ENCODE results near the gene TBL1X.

TBL1X gene

DNA sequence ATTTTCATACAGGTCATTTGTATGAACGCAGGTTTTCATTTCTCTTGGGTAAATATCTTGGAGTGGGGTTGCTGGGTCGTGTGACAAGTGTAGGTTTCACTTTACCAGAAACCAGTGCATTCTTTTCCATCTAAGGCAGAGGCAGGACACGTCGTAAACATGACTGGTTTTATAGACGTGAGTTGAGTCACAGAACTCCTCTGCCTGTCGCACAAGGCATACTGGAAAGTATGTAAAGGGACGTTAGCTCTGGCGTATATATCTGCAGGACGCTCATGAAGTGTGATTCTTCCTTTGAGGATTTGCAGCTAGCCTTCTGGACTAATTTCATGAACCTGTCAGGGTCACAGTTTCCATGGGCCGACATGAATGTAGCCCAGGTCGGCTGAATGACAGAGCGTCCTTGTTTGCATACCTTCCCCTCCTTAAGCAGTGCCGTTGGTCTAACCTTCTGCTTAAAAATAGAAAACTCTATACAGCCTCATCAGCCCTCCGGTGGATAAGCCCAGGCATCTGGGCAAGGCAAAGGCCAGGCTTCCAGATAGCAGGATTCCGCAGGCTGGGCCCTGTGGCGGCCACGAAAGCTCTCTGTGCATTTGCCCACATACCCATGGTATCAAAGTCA lies 194.8 kb downstream of the TBL1X start:
- no peak for DNase-seq

GRCh38 chrX:9662148-9662547 lies 197.3 kb downstream of the TBL1X start:
- DNase-seq: no peak

DNA sequence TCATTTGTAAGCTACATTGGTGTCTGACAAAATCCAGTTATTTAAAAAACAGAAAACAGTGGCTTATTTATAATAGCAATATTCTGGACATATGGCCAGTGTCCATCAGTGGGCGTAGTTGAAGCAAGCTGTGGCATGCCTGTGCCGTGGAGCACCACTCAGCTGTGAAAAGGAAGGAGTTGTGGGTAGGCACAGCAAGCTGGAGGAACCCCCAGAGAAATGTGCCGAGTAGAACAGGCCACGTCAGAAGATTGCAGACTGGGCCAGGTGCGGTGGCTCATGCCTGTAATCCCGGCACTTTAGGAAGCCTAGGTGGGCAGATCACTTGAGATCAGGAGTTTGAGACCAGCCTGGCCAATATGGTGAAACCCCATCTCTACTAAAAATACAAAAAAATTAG lies 198.4 kb downstream of the TBL1X start:
- DNase-seq: no peak

DNA sequence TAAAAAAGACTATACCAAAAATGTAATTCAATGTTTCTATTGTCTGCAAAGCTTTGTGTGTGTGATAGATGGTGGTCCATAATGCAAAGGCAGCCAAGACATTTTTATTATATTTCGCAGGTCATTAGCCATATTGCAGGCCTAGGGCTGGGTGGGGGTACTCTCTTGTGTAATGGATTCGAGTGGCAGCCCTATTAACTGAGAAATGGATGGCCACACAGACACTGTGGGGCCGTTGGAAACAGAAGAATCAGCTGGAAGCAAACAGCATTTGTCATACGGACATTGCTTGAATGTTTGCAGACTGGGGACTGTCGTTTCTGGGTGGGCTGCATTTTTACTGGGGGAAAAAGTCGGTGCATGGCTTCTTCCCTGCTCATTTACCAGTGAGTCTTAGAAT lies 199.4 kb downstream of the TBL1X start:
- no peak for DNase-seq

GRCh38 chrX:9665113-9665512 lies 200.3 kb downstream of the TBL1X start:
- no peak for DNase-seq

GRCh38 chrX:9668537-9668936 lies 203.7 kb downstream of the TBL1X start:
- no peak for DNase-seq

GRCh38 chrX:9670136-9670814 lies 205.4 kb downstream of the TBL1X start:
- DNase-seq: peak in 2 of 51 donors; percentile 3 to 20

DNA sequence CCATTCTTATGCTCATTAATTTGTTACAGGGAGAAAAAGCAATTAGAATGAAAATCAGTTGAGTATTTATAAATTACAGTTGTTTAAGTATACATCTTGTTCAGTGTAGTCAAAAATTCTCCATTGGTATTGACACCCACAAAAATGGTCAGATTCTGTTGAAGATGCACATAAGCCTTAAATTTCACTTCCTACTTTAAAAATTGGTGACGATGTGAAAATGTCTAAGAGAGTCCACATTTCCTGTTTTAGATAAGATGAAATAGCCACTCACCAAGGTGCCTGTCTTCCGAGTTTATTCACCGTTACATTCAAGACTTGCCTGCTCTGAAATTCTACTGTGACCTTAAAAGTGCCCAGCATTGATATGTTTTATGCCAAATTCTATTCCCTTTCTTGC lies 207.1 kb downstream of the TBL1X start:
- DNase-seq: no peak

DNA sequence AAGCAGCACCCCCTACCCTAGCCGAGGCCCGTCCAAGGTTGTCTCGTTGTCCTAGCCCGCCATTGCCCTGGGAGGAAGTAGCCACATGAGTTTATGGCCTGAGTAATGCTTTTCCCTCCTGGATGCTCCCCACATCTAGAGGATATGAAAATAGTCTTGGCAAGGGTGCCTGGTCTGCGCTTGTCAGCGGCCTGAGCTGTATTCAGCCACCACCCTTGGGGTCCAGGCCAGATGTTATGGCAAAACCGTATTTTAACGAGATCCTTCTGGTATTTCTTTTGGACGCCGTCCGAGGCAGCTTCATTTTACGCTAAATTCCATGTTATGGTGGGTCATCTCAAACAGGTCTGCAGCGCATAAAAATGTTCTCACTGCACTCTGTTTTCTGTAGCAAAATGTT lies 211.4 kb downstream of the TBL1X start:
- no peak for DNase-seq

GRCh38 chrX:9676738-9677097 lies 211.9 kb downstream of the TBL1X start:
- no peak for DNase-seq

DNA sequence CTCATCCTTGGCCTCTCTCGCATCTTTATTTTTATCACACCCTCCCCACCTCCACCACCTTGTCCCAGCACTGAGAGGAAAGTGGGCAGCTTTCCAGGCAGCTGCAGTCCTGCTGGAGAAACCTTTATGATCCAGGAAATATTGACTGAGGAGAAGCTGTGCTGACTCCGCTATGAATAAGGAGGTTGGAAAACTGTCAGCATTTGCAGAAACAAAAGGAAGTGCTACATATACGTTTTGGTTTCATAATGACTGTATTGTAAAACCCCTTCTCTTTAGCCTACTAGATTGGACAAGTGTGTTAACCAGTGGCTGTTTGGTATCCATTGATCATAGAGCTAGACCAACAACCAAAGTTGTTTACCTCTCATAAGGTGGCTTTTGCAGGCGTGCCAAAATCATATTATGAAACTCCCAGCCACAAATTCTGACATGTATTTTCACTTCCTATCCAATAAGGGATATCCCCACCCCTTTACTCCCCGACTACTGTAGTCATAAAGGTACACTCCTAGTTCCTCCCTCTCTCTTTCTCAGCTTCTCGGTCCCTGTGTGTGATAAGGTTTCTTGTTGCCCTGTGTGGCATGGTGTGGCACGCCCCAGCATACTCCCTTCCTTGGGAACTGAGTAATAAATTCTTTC lies 212.4 kb downstream of the TBL1X start:
- no peak for DNase-seq

GRCh38 chrX:9678215-9678965 lies 213.5 kb downstream of the TBL1X start:
- no peak for DNase-seq

- DNase-seq: no peak
Measured at GRCh38 chrX:9681011-9681410, 216.2 kb downstream of the TBL1X start.

GRCh38 chrX:9681422-9681821 lies 216.6 kb downstream of the TBL1X start:
- DNase-seq: no peak

DNA sequence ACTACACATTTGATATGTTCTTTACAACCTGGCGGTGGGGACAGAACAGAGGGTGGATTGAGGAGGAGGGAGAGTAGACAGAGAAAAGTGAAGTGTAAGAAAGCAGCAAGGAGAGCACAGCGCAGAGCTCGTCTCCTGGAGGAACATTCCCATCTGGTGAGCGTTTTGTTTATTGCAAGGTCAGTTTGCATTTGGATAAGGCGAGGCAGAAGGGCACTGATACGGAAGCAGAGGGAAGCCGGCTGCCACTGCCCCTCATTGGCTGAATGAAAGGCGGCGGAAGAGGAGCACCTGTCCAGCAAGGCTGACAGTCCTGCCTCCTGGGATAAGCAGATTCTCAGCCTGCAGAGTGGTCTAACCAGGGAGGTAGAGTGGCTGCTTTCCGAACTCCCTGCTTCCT lies 217.6 kb downstream of the TBL1X start:
- DNase-seq: no peak

DNA sequence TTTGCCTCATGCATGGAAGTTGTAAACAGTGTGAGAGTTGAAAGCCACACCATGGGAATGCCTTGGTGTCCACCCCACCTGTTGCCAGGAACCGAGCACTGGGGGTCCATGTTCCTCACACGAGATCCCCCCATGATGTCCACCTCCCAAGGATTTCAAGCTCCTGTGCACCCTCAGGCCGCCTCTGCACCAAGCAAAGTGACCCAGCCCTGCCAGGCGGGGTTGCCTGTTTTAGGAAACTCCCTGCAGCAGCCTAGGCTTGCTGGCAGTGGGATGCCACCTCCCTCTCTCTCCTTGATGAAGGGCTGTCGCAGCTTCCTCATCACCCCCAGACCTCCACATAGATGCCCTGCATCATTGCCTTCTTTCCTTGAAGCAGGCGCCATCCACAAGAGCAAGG lies 218.0 kb downstream of the TBL1X start:
- no peak for DNase-seq

DNA sequence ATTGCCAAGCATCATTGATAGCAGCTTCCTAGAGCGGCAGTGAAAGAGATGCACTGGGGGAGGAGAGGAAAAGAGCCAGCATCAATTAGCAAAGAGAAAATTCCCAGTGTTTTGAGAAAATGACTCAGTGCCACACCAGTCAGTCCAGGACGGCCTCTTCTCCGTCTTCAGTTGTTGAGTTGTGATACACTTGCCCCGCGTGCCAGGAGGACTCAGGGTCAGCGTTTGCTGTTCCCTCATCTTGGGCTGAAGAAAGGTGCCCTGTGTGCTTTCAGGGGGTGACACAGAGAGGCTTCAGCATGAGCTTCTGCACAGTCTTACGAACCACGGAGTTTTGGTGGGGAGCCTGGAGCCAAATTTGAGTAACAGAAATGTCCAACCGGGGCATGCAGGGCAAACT lies 218.5 kb downstream of the TBL1X start:
- DNase-seq: no peak

DNA sequence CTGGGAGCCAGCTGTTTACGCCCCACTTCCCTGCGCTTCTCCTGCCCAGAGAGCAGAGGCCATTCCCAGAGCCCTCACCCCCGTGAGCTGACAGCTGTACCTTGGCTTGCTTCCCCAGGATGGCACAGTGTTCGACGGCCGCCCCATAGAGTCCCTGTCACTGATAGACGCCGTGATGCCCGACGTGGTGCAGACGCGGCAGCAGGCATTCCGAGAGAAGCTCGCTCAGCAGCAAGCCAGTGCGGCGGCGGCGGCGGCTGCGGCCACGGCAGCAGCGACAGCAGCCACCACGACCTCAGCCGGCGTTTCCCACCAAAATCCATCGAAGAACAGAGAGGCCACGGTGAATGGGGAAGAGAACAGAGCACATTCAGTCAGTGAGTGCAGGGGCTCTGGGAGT lies 223.0 kb downstream of the TBL1X start:
- DNase-seq: no peak

DNA sequence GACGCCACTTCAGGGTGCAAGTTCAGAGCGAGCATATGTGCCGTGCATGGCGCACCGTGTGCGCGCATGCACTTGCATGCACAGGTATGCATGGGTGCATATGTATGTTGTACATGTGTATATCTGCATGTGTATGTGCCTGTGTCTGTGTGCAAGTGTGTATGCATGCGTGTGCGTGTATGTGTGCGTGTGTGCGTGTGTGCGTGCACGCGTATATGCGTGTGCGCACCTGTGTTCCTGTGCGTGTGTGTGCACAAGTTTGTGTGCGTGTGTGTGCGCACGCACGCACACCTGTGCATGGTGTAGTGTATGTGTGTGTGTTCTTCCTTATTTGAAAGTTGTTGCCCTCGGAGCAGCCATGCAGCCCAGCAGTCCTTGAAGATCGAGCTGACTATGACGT lies 224.0 kb downstream of the TBL1X start:
- DNase-seq: no peak

DNA sequence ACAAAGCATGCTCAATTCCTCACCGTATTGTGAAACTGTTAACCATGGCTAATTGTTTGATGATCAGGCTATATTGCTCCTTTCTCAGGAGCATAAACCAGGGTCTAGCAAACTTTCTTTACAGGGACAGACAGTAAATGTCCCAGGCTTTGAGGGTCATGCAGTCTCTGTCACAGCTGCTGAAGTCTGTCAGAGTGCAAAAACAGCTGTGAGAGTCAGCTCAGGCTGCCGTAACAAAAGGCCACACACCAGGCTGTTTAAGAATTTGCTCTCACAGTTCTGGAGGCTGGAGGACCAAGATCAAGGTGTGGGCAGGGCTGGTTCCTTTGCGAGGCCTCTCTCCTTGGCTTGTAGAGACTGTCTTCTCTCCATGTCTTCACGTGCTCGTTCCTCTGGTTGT lies 225.2 kb downstream of the TBL1X start:
- no peak for DNase-seq

GRCh38 chrX:9693307-9694001 lies 228.6 kb downstream of the TBL1X start:
- DNase-seq: no peak

DNA sequence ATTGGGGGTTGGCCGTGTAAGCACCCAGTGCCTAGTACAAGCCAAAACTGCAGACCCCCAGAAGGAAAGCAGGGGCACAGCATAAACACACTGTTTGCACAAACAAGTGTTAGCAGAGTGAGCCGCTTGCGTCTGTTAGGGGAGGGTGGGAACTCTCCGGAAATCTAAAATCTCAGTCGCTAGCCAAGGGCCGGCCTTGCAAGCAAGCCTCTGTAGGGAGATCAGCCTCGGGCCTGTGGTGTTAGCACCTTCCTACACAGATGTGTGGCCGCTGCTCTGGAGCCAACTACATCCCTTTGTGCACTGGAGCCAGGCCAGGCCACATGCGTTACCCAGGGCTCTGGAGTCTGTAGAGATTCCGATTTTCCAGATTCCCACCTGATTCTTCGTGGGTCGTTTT lies 233.7 kb downstream of the TBL1X start:
- no peak for DNase-seq

All from hypothalamus (tissue), 51 donors.